DMS79 (cell line): ENCODE data around the gene FADS2.

ENCODE experiments used
- DNase-seq: peaks from one replicate; lab custom pipeline; 2025; lab: John Stamatoyannopoulos, UW

Gene FADS2

GRCh38 chr11:61820174-61820573 is 7.9 kb upstream of the FADS2 start:
- DNase-seq: no peak

GRCh38 chr11:61826930-61827570 is 1.1 kb upstream of the FADS2 start:
- peak; percentile 50 for DNase-seq

- DNase-seq: no peak
Observed at GRCh38 chr11:61828379-61828628, 204 bp downstream of the FADS2 start.

- DNase-seq: peak; percentile 25
Observed at GRCh38 chr11:61828629-61829407, 718 bp downstream of the FADS2 start.

GRCh38 chr11:61829806-61830205 is 1.7 kb downstream of the FADS2 start:
- no peak for DNase-seq

GRCh38 chr11:61830237-61831105 is 2.4 kb downstream of the FADS2 start:
- no peak for DNase-seq

GRCh38 chr11:61832207-61832606 is 4.1 kb downstream of the FADS2 start:
- DNase-seq: no peak

- DNase-seq: no peak
Observed at GRCh38 chr11:61832754-61833153, 4.7 kb downstream of the FADS2 start.

- DNase-seq: no peak
Observed at GRCh38 chr11:61833471-61833870, 5.4 kb downstream of the FADS2 start.

GRCh38 chr11:61833926-61834277 is 5.8 kb downstream of the FADS2 start:
- DNase-seq: no peak

GRCh38 chr11:61834278-61835048 is 6.4 kb downstream of the FADS2 start:
- peak; percentile 43 for DNase-seq

- DNase-seq: no peak
Observed at GRCh38 chr11:61836193-61836592, 8.1 kb downstream of the FADS2 start.

- DNase-seq: no peak
Observed at GRCh38 chr11:61837411-61838005, 9.4 kb downstream of the FADS2 start.

- no peak for DNase-seq
Observed at GRCh38 chr11:61838501-61838900, 10.4 kb downstream of the FADS2 start.

GRCh38 chr11:61838921-61839320 is 10.8 kb downstream of the FADS2 start:
- no peak for DNase-seq

- no peak for DNase-seq
Observed at GRCh38 chr11:61839742-61840141, 11.6 kb downstream of the FADS2 start.

- no peak for DNase-seq
Observed at GRCh38 chr11:61840371-61840770, 12.3 kb downstream of the FADS2 start.

- DNase-seq: no peak
Observed at GRCh38 chr11:61841636-61842527, 13.8 kb downstream of the FADS2 start.

- no peak for DNase-seq
Observed at GRCh38 chr11:61842528-61842820, 14.4 kb downstream of the FADS2 start.

- no peak for DNase-seq
Observed at GRCh38 chr11:61844909-61845565, 16.9 kb downstream of the FADS2 start.
